G401.6 (cell line): ENCODE measurements around the gene SYT9.

Experiments
- FAIRE-seq: peaks from 2 replicates; lab custom pipeline; 2012; peaks lifted over from hg19 to GRCh38; lab: Jason Lieb, UNC

SYT9 gene

GRCh38 chr11:7347611-7348431 is 96.1 kb downstream of the SYT9 start:
- FAIRE-seq = no peak

GRCh38 chr11:7348432-7349304 is 97.0 kb downstream of the SYT9 start:
- no peak for FAIRE-seq

GRCh38 chr11:7351228-7351627 is 99.5 kb downstream of the SYT9 start:
- no peak for FAIRE-seq

- peak; percentile 51 for FAIRE-seq
Measured at GRCh38 chr11:7353100-7353499, 101.4 kb downstream of the SYT9 start.

- FAIRE-seq = no peak
Measured at GRCh38 chr11:7364660-7365059, 113.0 kb downstream of the SYT9 start.

GRCh38 chr11:7367803-7368202 is 116.1 kb downstream of the SYT9 start:
- no peak for FAIRE-seq

GRCh38 chr11:7376386-7376785 is 124.7 kb downstream of the SYT9 start:
- FAIRE-seq = no peak

- FAIRE-seq = no peak
Measured at GRCh38 chr11:7381937-7382336, 130.2 kb downstream of the SYT9 start.

- FAIRE-seq = no peak
Measured at GRCh38 chr11:7383406-7383805, 131.7 kb downstream of the SYT9 start.

GRCh38 chr11:7384691-7385090 is 133.0 kb downstream of the SYT9 start:
- FAIRE-seq = no peak

GRCh38 chr11:7385532-7385931 is 133.8 kb downstream of the SYT9 start:
- no peak for FAIRE-seq

- no peak for FAIRE-seq
Measured at GRCh38 chr11:7413961-7414915, 162.5 kb downstream of the SYT9 start.

GRCh38 chr11:7414973-7415817 is 163.5 kb downstream of the SYT9 start:
- no peak for FAIRE-seq

GRCh38 chr11:7416080-7416479 is 164.4 kb downstream of the SYT9 start:
- no peak for FAIRE-seq

- FAIRE-seq = no peak
Measured at GRCh38 chr11:7417328-7417727, 165.6 kb downstream of the SYT9 start.

- FAIRE-seq = no peak
Measured at GRCh38 chr11:7418061-7418460, 166.4 kb downstream of the SYT9 start.

GRCh38 chr11:7418906-7419305 is 167.2 kb downstream of the SYT9 start:
- FAIRE-seq = no peak

GRCh38 chr11:7421136-7421535 is 169.4 kb downstream of the SYT9 start:
- FAIRE-seq = no peak

- FAIRE-seq = no peak
Measured at GRCh38 chr11:7422544-7423331, 171.0 kb downstream of the SYT9 start.

GRCh38 chr11:7423946-7424345 is 172.2 kb downstream of the SYT9 start:
- FAIRE-seq = no peak
